Muscle of arm (tissue), 14 donors: ENCODE results near the gene SOX2. TPM values are rescaled to one million over a fixed set of nuclear protein-coding genes. Genes with fewer than 3 reads are reported as not detected.

Experiments
- DNase-seq: peaks from one replicate; pipeline ENCODE4 v3.0.0-alpha.2; 2013
- long read RNA-seq, 11 donors: transcript quantifications; one replicate each; lab custom pipeline, GENCODE V29; 2026
- polyA plus RNA-seq, 12 donors: library from polyadenylated mRNA; unstranded; fragments of 120-200 nt; gene quantifications; one replicate each; pipeline ENCODE4 v1.2.1, GENCODE V29; 2013; ENCODE audit not compliant: insufficient read length in 12 of 12

SOX2 gene
- polyA plus RNA-seq = 1 to 10 TPM in 2 of 12 donors, under 1 TPM in 8, not detected in 2; 0.13 to 3.3 (median 0.38) TPM
- long read RNA-seq, donor 1, transcript SOX2-201 (1 exons, 2,513 nt) = major isoform, 12 of 12 reads
- long read RNA-seq, donor 1, partial matches to known transcripts = 0 of 12 reads
- long read RNA-seq, donor 1, other reads (novel, unspliced or antisense) = 0 of 12 reads
- long read RNA-seq, donor 2, partial matches to known transcripts = 0 of 1 reads
- long read RNA-seq, donor 2, other reads (novel, unspliced or antisense) = 0 of 1 reads
- long read RNA-seq, donor 3, partial matches to known transcripts = 0 of 1 reads
- long read RNA-seq, donor 3, other reads (novel, unspliced or antisense) = 0 of 1 reads
- long read RNA-seq, donor 4 = 0 reads
- long read RNA-seq, donor 5 = 0 reads
- long read RNA-seq, donor 6 = 0 reads
- long read RNA-seq, donor 7, partial matches to known transcripts = 0 of 1 reads
- long read RNA-seq, donor 7, other reads (novel, unspliced or antisense) = 0 of 1 reads
- long read RNA-seq, donor 8 = 0 reads
- long read RNA-seq, donor 9, partial matches to known transcripts = 0 of 3 reads
- long read RNA-seq, donor 9, other reads (novel, unspliced or antisense) = 0 of 3 reads
- long read RNA-seq, donor 10 = 0 reads
- long read RNA-seq, donor 11 = 0 reads

- DNase-seq = no peak
These were observed at the start of gene SOX2 for GRCh38 chr3:181711325-181712135. Gene SOX2, plus strand, starts transcription at chr3:181711925. Its CDS starts 436 bp downstream, at chr3:181712361.

- no peak for DNase-seq
These were observed 28.2 kb upstream of the SOX2 start for GRCh38 chr3:181683563-181683962.

DNA sequence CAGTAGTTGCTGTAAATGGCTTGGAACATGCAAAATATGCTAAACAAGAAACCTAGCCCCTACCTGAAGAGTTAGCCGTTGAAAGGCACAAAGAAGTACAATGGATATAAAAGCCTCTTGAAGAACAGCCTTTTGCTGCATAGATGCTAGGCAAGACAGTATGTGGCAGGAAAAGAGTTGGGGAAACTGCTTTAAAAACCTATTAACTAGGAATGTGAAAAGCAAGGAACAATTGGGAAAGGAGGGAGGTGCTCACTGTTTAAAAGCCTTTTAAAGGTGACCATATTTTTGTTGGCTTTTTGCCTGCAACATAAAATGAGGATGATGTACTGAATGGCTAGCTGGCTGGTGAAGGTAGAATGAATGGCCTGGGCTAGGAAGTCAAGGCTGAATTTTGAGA, 24.5 kb upstream of the SOX2 start:
- no peak for DNase-seq

GRCh38 chr3:181687731-181688130, 24.0 kb upstream of the SOX2 start:
- DNase-seq = no peak

DNA sequence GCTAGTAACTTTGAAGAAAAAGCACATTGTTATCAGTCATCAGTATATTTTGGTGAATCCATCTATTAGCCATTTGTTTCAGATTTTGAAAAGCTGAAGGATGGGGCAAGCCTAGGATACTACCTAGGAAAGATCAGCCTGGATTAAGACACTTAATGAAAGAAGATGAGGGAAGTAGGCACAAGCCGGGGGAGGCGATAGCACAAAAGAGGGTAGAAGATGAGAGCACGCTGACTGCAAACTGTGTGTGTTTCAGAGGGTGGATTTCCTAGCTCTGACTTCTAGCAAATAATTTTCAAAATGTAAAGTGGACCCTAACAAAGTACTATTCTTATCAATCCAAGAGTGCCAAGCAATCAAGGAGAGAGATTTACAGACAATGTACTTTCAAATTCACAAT, 22.2 kb upstream of the SOX2 start:
- no peak for DNase-seq

DNA sequence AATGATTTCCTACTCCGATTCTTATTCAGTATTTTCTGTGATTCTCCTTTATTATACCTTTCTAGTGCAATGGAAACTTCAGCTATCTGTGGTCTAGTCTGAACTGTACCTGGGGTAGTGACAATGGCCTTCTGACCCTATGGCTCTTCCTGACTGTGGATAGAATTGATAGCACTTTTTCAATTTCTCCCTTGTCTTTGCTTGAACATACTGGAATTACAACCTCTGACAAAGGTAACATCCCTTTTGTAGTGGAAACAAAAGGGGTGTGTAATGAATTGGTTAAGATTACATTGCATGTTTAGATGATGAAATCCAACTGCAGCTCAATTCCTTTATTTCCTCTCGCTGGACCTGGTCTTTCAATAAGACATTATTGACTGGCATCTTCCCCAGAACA, 21.0 kb upstream of the SOX2 start:
- DNase-seq = no peak

DNA sequence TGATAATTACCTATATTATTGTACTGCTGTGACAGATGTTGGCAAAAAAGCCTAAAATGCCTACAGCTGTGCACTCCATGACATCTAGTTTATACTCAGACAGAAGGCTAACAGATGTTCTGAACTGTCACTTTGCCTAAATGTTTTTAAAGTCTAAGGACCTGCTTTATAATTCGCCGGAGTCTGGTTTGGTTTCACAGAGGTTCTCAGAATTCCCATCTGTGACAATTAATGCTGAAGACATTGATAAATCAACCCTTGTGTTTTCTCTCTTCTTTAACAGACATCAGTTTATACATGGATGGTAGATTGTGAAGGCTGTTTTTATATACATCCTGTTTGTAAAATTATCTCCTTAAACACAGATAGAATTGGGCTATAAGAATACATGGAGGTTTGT, 19.8 kb upstream of the SOX2 start:
- no peak for DNase-seq

DNA sequence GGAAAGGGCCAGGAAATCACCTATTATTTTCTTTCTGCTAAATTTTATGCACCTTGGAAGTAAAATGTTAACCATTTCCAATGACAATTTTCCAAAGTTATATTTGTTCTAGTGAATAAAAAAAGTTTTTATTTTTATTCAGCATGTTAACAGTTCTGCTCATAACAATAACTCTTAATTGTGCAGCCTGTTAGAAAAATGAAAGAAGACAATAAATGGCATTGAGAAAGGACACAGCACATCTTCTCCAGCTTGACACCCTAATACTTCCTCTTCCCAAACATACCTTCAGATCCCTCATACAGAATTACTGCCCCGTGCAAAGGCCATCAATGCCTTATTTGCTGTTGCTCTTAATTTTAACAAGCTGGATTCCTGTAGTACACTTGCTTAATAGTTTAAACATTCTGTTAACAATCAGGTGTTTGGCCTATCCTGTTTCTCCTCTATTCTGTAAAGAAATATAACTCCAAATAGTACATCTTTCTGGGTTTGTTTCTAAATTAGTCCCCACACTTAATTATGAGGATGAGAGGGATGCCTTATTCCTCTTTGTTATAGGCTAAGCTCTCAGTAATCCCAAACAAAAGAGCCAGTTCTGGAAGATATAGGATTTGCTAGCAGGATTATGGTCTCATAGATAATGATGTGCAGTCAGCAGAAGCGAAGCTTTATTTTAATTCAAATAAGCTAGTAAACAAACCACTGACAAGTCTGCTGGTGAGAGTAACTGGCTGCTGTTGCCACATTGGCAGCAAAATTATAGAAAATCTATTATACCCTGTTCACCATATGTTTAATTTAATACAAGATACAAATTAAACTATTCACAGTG, 19.2 kb upstream of the SOX2 start:
- no peak for DNase-seq

GRCh38 chr3:181693280-181693679, 18.4 kb upstream of the SOX2 start:
- no peak for DNase-seq

- no peak for DNase-seq
These were observed 16.7 kb upstream of the SOX2 start for GRCh38 chr3:181694805-181695660.

- no peak for DNase-seq
These were observed 15.8 kb upstream of the SOX2 start for GRCh38 chr3:181695661-181696491.

DNA sequence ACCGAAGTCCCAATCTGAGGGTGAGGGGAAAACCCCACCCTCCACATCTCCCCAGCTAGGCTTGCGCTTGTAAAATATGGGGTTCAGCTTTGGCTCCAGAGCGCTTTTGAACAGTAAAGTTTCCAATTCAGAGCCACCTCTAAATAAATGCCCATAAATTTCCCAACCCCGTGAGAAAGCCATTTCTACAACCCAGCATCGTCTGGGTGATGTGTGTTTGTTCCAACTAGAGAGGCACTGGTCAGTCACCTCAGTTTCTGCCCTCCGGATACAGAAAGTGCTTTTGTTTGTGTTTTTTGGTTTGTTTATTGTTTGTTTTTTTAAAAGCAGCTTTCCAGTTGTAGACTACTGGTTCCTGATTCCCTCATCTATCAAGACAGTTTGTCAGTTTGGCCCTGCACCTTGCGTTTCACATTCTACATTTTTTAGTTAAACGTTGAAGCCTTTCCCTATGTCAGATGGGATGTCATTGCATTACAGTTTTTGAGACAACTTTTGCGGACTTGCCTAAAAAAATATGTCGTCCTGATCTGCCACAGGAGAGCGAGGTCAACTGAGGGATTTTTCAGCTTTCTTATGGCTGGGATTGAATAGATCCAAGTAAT, 15.0 kb upstream of the SOX2 start:
- no peak for DNase-seq

DNA sequence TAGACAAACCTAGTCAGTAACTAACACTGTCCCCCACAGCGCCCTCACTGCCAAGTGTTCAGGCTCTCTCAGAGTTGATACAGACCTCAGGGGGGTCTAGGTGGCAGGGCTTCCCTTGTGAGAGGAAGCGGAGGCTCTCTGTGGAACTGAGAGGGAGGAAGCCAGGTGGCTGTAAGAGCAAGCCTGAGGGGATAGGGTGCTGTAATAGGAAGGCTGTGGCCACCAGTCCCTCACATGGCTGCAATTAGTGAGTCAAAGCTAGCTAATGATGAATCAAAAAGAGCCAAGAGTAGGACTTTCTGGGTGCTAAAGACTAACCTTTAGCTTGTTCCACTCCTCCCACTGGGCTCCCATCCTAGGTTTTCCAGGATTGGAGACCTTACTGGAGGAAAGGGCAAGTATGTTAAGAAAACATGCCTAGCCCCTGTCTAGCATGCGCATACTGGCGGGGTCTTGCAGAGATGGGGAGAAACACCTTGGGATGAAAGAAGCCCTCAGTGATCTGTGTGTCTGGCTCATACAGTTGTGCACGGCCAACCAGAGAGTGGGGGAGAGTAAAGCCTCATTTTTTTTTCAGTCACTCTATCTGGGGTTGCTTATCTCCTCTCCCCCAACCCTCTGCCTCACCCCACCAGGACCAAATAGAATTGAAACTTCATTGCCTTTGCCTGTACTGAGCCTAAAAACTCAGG, 13.3 kb upstream of the SOX2 start:
- no peak for DNase-seq

- no peak for DNase-seq
These were observed 12.4 kb upstream of the SOX2 start for GRCh38 chr3:181699171-181699903.

DNA sequence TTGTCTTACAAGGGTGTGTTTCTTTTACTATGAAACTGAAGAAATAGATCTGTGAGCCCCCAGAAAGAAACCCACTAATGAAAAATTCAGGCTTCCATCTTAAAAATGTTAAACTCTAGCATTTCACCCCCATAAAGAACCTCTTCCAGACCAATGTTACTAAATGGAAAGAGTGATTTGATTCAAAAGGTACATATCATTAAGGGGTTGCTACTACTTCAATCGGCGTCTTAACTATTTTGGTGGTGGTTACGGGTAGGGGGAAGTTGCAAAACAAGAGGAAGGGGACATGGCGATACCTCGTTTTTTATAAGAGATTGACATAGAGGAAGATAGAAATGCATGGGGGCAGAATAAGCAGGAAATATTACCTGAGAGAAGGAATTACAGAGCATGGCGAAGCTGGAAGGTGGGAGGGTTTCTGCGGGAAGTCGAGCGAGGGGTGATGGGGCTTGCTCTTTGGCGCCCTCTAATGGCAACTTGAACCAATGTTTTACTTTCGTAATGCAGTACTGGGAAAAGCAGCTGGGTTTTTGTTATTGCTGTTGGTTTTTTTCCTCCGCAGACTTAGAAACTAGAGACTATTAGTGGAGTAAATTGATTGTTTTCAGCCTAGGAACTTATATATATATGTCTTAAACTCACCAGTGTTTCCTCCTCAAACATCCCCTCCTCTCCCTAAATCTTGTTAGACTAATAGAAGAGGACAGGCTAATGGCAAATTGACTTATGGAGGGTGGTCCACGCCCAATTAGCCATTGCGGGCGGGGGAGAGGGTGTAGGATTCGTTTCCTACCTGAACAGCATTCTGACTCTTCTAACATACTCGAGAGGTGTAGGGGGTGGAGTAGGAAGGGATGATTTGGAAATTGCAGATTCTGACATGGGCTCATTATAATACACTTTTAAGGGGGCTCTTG, 11.3 kb upstream of the SOX2 start:
- peak; percentile 87 for DNase-seq

GRCh38 chr3:181701096-181701495, 10.6 kb upstream of the SOX2 start:
- no peak for DNase-seq
